ENCODE results near the gene SPRY1. TPM values are rescaled to one million over a fixed set of nuclear protein-coding genes. Genes with fewer than 3 reads are reported as not detected.

Gene SPRY1
- polyA plus RNA-seq, 1 donor from 2014 or later, result 0.58 TPM

- H3K4me2 ChIP-seq (ENCODE audit: low read length), result no peak overlapping the region
- TF ChIP-seq REST (IDR thresholded peaks at IDR 0.05; ENCODE audit: borderline replicate concordance) (no peak), EP300 (conservative IDR thresholded peaks at IDR 0.05; ENCODE audit: poor library complexity, severe bottlenecking) (no peak), MXI1 (conservative IDR thresholded peaks at IDR 0.05; ENCODE audit: poor library complexity, severe bottlenecking) (no peak), RAD21 (conservative IDR thresholded peaks at IDR 0.05) (no peak), SMC3 (conservative IDR thresholded peaks at IDR 0.05; ENCODE audit: poor library complexity) (no peak)
- no peaks in the 10 kb centered on the region for H3K9me3 ChIP-seq (ENCODE audit: low read length)
- H3K27ac ChIP-seq (ENCODE audit: low read length), result no peak overlapping the region
- no peaks in the 10 kb centered on the region for H3K36me3 ChIP-seq (ENCODE audit: insufficient read depth, low read length)
- no peaks in the 10 kb centered on the region for H4K20me1 ChIP-seq (ENCODE audit: insufficient read depth)
- no peaks in the 10 kb centered on the region for H3K9me2 ChIP-seq (ENCODE audit: insufficient read depth, low read length)
- H3F3A ChIP-seq (ENCODE audit: insufficient read depth, low read length, poor library complexity, severe bottlenecking), result no peaks in the 10 kb centered on the region
- H2AFZ ChIP-seq (ENCODE audit: low read depth, low read length), result no peak overlapping the region
- H3K27me3 ChIP-seq (ENCODE audit: insufficient read depth, low read depth, low read length), result no peaks in the 10 kb centered on the region
- H3K9ac ChIP-seq (ENCODE audit: low read length), result no peak overlapping the region
- H3K79me2 ChIP-seq (replicated peaks; ENCODE audit: insufficient read depth, low read length), result no peaks in the 10 kb centered on the region
- no peak overlapping the region for H3K4me3 ChIP-seq (ENCODE audit: low read length)
Measured at GRCh38 chr4:123433573-123433972, 37.0 kb downstream of the SPRY1 start.

GRCh38 chr4:123433976-123434375 lies 37.4 kb downstream of the SPRY1 start:
- Histone ChIP-seq H3K9ac (ENCODE audit: low read length) (no peak overlapping the region), H2AFZ (ENCODE audit: low read depth, low read length) (no peak overlapping the region), H4K20me1 (ENCODE audit: insufficient read depth) (no peaks in the 10 kb centered on the region), H3K4me2 (ENCODE audit: low read length) (no peak overlapping the region), H3K4me3 (ENCODE audit: low read length) (no peak overlapping the region), H3K9me2 (ENCODE audit: insufficient read depth, low read length) (no peaks in the 10 kb centered on the region), H3K36me3 (ENCODE audit: insufficient read depth, low read length) (no peaks in the 10 kb centered on the region), H3K79me2 (replicated peaks; ENCODE audit: insufficient read depth, low read length) (no peaks in the 10 kb centered on the region), H3K27ac (ENCODE audit: low read length) (no peak overlapping the region), H3F3A (ENCODE audit: insufficient read depth, low read length, poor library complexity, severe bottlenecking) (no peaks in the 10 kb centered on the region), H3K27me3 (ENCODE audit: insufficient read depth, low read depth, low read length) (no peaks in the 10 kb centered on the region), H3K9me3 (ENCODE audit: low read length) (no peaks in the 10 kb centered on the region)
- TF ChIP-seq MXI1 (conservative IDR thresholded peaks at IDR 0.05; ENCODE audit: poor library complexity, severe bottlenecking) (no peak), CTCF (IDR thresholded peaks at IDR 0.05; ENCODE audit: poor library complexity, severe bottlenecking) (no peak), TAF1 (IDR thresholded peaks at IDR 0.05; ENCODE audit: low read depth) (no peak), EP300 (conservative IDR thresholded peaks at IDR 0.05; ENCODE audit: poor library complexity, severe bottlenecking) (no peak), REST (IDR thresholded peaks at IDR 0.05; ENCODE audit: borderline replicate concordance) (no peak), EZH2 (IDR thresholded peaks at IDR 0.05; ENCODE audit: borderline replicate concordance, insufficient read depth, low read length, poor library complexity, severe bottlenecking) (no peak), POLR2AphosphoS5 (IDR thresholded peaks at IDR 0.05) (no peak), RAD21 (conservative IDR thresholded peaks at IDR 0.05) (no peak), SMC3 (conservative IDR thresholded peaks at IDR 0.05; ENCODE audit: poor library complexity) (no peak)
